GM20000 (cell line): Measurements from ENCODE around the gene DDB1.
A peak's percentile ranks its signal among the peaks of the same experiment; 100 is the strongest.
"Not testable (repeated sequence)": the region's sequence is repeated elsewhere in the genome, so short reads cannot be mapped to it uniquely, and the experiment has no call there.

Source experiments
- DNase-seq: peaks from one replicate; pipeline ENCODE4 v3.0.0; 2012; ENCODE audit warnings: low spot score
- TF ChIP-seq, protein P1 (sequence below): IDR thresholded peaks from 2 replicates; pipeline ENCODE4 v1.5.1; 2012; ENCODE audit warnings: mild to moderate bottlenecking, control low read depth; ENCODE audit errors: extremely low read depth, missing control alignments

The DDB1 gene

DNA sequence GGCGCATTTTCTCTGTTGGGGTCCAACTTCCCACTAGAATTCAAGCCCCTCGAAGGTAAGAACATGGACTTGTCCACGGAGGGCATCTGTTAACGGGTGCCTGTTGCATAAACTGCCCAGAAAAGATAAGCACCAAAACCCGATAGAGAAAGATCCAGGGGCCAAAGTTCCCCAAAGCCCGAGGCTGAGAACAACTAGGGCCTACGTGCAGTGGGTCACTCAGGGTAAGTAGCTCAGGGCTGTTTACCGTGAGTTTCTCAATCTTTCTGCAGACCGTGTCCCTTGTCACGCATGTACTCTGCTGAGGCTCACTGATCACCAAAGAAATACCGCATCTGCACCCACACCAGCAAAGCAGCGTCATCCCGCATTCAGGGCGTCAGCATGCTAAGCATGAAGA, 67.5 kb downstream of the DDB1 start:
- TF ChIP-seq, protein P1, sequence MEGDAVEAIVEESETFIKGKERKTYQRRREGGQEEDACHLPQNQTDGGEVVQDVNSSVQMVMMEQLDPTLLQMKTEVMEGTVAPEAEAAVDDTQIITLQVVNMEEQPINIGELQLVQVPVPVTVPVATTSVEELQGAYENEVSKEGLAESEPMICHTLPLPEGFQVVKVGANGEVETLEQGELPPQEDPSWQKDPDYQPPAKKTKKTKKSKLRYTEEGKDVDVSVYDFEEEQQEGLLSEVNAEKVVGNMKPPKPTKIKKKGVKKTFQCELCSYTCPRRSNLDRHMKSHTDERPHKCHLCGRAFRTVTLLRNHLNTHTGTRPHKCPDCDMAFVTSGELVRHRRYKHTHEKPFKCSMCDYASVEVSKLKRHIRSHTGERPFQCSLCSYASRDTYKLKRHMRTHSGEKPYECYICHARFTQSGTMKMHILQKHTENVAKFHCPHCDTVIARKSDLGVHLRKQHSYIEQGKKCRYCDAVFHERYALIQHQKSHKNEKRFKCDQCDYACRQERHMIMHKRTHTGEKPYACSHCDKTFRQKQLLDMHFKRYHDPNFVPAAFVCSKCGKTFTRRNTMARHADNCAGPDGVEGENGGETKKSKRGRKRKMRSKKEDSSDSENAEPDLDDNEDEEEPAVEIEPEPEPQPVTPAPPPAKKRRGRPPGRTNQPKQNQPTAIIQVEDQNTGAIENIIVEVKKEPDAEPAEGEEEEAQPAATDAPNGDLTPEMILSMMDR: no peak
- DNase-seq: no peak

DNA sequence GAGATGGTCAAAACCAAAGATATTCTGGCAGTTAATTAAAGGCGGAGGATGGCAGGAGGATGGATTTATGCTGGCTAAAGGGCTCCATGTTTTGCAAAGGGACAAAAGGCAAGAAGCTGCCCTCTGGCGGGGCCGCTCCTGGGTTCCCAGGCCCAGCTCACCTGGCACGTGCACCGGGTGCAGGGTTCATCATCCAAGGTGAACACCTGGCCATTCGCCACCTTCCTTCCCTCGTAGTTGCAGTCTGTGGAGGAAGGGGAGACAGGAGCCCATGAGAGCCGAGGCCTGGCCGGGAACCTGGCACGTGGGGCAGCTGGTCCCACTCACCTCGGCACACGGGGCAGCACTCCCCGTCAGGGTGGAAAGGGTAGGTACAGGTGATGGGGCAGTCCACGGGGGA, 68.1 kb downstream of the DDB1 start:
- TF ChIP-seq, protein P1: no peak
- DNase-seq: no peak

DNA sequence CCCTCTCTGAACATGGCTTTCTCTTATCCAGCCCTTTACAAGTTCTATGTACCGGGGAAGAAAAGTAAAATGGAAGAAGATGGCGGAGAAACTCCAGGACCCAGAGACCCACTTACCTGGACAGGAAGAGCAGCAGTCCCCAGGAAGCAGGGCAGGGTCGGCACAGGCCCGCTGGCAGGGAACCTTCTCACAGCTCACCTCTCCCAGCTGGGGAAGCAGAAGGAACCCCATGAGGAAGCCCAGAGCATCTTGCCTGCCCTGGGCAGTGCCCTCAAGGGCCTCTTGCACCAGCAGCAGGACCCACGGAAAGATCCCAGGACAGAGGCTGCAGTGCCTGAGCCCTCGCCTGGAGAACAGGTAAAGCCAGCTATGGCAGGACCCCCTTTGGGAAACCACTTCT, 68.5 kb downstream of the DDB1 start:
- TF ChIP-seq, protein P1: no peak
- DNase-seq: no peak

DNA sequence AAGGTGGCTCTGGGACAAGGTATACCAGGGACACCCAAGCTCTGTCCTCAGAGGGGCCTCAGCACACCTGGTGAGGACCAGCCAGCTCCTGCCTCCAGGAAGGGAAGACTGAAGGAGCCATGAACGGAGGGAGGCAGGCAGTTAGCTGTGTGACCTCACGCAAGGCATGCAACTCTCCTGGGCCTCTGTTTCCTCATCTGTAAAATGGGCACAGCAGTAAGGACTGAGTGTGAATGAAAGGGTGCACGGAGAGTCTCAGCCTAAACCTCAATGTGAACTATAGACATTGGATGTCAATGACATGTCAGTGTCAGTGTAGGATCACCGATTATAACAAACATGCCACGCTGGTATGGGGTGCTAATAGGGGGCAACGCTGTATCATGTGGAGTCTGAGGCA, 73.5 kb downstream of the DDB1 start:
- DNase-seq: no peak
- TF ChIP-seq, protein P1: no peak

DNA sequence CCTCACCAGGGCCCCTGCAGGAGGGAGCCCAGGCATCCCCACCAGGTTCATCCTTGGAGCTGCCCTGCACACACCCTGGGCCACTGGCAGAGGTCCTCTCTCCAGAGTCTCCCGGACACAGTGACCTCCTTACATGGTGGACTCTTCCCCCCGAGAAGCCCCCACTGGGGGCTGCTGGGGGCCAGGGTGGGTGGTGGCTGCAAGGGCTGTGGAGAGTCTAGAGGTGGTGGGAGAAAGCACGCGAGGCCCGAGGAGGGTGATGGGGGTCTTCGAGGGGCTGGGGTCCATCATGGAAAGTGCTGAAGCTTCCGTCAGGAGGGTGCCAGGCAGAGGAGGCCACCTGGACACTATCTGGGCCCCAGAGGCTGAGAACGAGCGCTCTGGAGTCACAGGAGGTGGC, 74.4 kb downstream of the DDB1 start:
- no peak for DNase-seq
- TF ChIP-seq, protein P1: no peak

DNA sequence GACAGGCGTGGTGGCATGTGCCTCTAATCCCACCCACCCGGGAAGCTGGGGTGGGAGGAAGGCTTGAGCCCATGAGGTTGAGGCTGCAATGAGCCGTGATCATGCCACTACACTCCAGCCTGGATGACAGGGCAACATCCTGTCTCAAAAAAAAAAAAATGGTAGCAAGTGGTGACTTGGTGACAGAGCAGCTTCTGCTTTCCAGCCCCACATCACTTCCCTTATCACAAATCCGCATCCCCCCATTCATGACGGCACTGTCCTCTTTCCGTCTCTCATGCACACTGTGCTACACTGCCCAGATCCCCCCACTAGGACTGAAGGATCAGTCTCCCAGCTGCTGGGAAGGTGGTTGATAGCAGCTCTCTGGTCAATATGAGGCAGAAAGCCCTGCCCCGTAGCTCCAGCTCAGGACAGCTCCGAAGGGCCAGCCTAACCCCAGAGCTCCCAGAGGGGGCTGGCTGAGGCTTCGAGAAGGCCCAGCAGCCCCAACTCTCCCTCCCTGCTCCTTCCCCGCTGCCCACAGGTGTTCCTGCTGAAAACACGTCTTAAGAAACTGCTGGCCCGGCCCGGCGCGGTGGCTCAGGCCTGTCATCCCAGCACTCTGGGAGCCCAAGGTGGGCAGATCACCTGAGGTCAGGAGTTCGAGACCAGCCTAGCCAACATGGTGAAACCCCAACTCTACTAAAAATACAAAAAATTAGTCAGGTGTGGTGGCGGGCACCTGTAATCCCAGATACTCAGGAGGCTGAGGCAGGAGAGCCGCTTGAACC, 76.0 kb downstream of the DDB1 start:
- TF ChIP-seq, protein P1: no peak
- DNase-seq: no peak

DNA sequence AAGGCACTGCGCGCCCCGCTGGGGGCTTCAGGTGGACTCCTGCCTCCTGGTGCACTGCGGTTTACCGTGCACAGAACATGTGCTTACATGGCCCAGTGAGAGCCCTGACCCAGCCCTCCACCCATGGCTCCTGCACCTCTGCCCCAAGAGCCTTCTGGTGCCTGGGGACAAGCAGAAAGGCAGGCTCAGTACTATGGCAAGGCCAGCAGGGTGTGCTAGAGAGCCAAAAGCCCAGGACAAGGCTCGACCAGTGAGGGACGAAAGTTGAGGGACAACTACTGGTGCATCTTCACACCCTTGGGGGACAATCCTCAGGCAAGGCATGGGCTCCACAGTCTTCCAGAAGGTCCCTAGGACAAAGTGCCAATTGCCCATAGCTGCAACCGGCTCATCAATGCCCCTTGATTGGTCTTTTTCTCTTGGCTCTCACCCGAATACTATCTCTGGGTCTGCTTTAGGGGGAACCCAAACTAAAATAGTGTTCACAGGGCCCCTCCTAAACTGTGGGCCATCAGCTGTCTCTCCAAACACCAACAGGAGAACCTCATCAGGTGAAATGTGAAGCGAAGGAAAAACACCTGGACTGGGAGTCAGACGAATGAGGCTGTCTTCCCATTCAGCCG, 78.4 kb downstream of the DDB1 start:
- TF ChIP-seq, protein P1: peak; percentile 94
- DNase-seq: peak; percentile 87

DNA sequence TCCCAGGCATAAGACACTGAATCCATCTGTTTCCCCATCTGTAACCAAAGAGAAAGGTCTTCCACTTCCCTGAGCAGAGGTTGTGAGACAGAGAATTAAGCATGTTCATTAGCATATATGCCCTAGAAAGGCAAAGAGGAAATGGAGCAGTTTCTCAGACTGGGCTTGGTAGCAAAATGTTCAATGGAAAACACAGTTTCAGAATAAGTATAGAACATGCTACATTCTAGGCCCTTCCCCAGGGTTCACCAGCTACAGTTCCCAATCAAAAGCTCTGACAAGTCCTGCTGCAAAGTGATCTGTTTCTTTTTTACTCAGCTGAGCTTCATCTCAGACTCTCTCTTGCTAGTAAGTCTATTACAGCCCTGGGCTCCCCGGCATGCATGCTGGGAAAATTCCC, 80.6 kb downstream of the DDB1 start:
- DNase-seq: not testable (repeated sequence)

DNA sequence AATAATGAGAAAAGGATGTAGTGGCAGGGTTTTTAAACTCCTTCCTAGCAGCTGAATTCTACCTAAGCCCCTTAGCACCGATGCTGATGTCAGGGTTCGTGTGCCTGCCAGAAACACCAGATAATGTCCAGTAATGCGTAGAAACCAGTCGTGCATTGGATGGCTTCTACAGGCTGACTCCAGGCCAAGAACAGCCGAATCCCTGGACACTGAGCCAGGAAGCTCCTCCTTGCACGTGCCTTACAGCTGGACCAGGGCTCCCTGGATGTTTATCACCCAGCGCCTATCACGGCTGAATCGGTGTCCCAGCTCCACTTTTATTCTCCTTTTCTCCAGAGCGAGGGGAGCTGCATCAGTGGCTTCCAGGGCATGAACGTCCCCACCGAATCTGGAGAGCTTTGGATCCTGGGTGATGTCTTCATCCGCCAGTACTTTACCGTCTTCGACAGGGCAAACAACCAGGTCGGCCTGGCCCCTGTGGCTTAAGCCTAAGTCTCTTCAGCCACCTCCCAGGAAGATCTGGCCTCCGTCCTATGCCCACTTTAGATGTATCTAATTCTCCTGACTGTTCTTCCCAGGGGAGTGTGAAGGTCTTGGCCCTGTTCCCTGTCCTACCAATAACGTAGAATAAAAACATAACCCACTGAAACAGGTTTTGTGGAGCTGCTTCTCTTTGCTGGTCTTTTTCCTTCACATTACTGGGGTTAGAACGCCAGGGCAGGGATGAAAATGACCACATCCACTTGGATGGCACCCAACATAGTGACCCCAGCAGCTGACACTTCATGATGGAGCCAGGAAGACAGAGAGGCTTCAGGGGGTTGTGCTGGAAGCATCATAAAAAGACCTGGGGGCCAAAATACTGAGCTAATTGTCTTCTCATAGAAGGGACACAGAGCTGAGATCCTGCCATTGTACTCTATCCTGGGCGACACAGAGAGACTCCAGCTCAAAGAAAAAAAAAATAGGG, 81.8 kb downstream of the DDB1 start:
- DNase-seq: not testable (repeated sequence)
